ENCODE data around the gene CLCC1. TPM values are rescaled to one million over a fixed set of nuclear protein-coding genes. Genes with fewer than 3 reads are reported as not detected.
"Not testable (repeated sequence)": the region's sequence is repeated elsewhere in the genome, so short reads cannot be mapped to it uniquely, and the experiment has no call there.

The CLCC1 gene
- polyA plus RNA-seq, 1 donor from 2014 or later = 28.7 TPM

GRCh38 chr1:108996622-108997021 is 33.3 kb upstream of the CLCC1 start:
- not testable (repeated sequence) for H3K9me3 ChIP-seq (ENCODE audit: low read length); H3K4me3 ChIP-seq (ENCODE audit: low read length); H3F3A ChIP-seq (ENCODE audit: insufficient read depth, low read length, poor library complexity, severe bottlenecking); H3K9ac ChIP-seq (ENCODE audit: low read length); H3K9me2 ChIP-seq (ENCODE audit: insufficient read depth, low read length); H2AFZ ChIP-seq (ENCODE audit: low read depth, low read length); H3K27me3 ChIP-seq (ENCODE audit: insufficient read depth, low read depth, low read length); H4K20me1 ChIP-seq (ENCODE audit: insufficient read depth); H3K27ac ChIP-seq (ENCODE audit: low read length); H3K79me2 ChIP-seq (replicated peaks; ENCODE audit: insufficient read depth, low read length); H3K4me2 ChIP-seq (ENCODE audit: low read length)
- H3K36me3 ChIP-seq (ENCODE audit: insufficient read depth, low read length) = peaks cover 10% of the 10 kb centered on the region

GRCh38 chr1:108983114-108983513 is 19.8 kb upstream of the CLCC1 start:
- Histone ChIP-seq H3K36me3 (ENCODE audit: insufficient read depth, low read length) (peaks cover 3% of the 10 kb centered on the region), H3K4me3 (ENCODE audit: low read length) (no peak overlapping the region), H3K4me2 (ENCODE audit: low read length) (no peak overlapping the region), H4K20me1 (ENCODE audit: insufficient read depth) (no peaks in the 10 kb centered on the region), H2AFZ (ENCODE audit: low read depth, low read length) (no peak overlapping the region), H3F3A (ENCODE audit: insufficient read depth, low read length, poor library complexity, severe bottlenecking) (no peaks in the 10 kb centered on the region), H3K27ac (ENCODE audit: low read length) (no peak overlapping the region), H3K27me3 (ENCODE audit: insufficient read depth, low read depth, low read length) (no peaks in the 10 kb centered on the region), H3K9ac (ENCODE audit: low read length) (no peak overlapping the region), H3K9me3 (ENCODE audit: low read length) (no peaks in the 10 kb centered on the region), H3K9me2 (ENCODE audit: insufficient read depth, low read length) (no peaks in the 10 kb centered on the region), H3K79me2 (replicated peaks; ENCODE audit: insufficient read depth, low read length) (no peaks in the 10 kb centered on the region)
- no peak for TF ChIP-seq POLR2AphosphoS5 (IDR thresholded peaks at IDR 0.05)
- no peak for TF ChIP-seq RAD21 (conservative IDR thresholded peaks at IDR 0.05)
- TF ChIP-seq CTCF (IDR thresholded peaks at IDR 0.05; ENCODE audit: poor library complexity, severe bottlenecking) = no peak
- TF ChIP-seq SMC3 (conservative IDR thresholded peaks at IDR 0.05; ENCODE audit: poor library complexity) = no peak
- no peak for TF ChIP-seq MXI1 (conservative IDR thresholded peaks at IDR 0.05; ENCODE audit: poor library complexity, severe bottlenecking)
- TF ChIP-seq REST (IDR thresholded peaks at IDR 0.05; ENCODE audit: borderline replicate concordance) = no peak
- no peak for TF ChIP-seq EP300 (conservative IDR thresholded peaks at IDR 0.05; ENCODE audit: poor library complexity, severe bottlenecking)
- TF ChIP-seq TAF1 (IDR thresholded peaks at IDR 0.05; ENCODE audit: low read depth) = no peak
- TF ChIP-seq EZH2 (IDR thresholded peaks at IDR 0.05; ENCODE audit: borderline replicate concordance, insufficient read depth, low read length, poor library complexity, severe bottlenecking) = no peak

- Histone ChIP-seq H3K36me3 (ENCODE audit: insufficient read depth, low read length) (peaks cover 3% of the 10 kb centered on the region), H3K27me3 (ENCODE audit: insufficient read depth, low read depth, low read length) (no peaks in the 10 kb centered on the region), H3K4me2 (ENCODE audit: low read length) (no peak overlapping the region), H3K27ac (ENCODE audit: low read length) (no peak overlapping the region), H2AFZ (ENCODE audit: low read depth, low read length) (no peak overlapping the region), H4K20me1 (ENCODE audit: insufficient read depth) (no peaks in the 10 kb centered on the region), H3K4me3 (ENCODE audit: low read length) (no peak overlapping the region), H3K9me3 (ENCODE audit: low read length) (no peaks in the 10 kb centered on the region), H3F3A (ENCODE audit: insufficient read depth, low read length, poor library complexity, severe bottlenecking) (no peaks in the 10 kb centered on the region), H3K9ac (ENCODE audit: low read length) (no peak overlapping the region), H3K79me2 (replicated peaks; ENCODE audit: insufficient read depth, low read length) (no peaks in the 10 kb centered on the region), H3K9me2 (ENCODE audit: insufficient read depth, low read length) (no peaks in the 10 kb centered on the region)
- TF ChIP-seq CTCF (IDR thresholded peaks at IDR 0.05; ENCODE audit: poor library complexity, severe bottlenecking) (no peak), EP300 (conservative IDR thresholded peaks at IDR 0.05; ENCODE audit: poor library complexity, severe bottlenecking) (no peak), EZH2 (IDR thresholded peaks at IDR 0.05; ENCODE audit: borderline replicate concordance, insufficient read depth, low read length, poor library complexity, severe bottlenecking) (no peak), RAD21 (conservative IDR thresholded peaks at IDR 0.05) (no peak), TAF1 (IDR thresholded peaks at IDR 0.05; ENCODE audit: low read depth) (no peak), REST (IDR thresholded peaks at IDR 0.05; ENCODE audit: borderline replicate concordance) (no peak), SMC3 (conservative IDR thresholded peaks at IDR 0.05; ENCODE audit: poor library complexity) (no peak), MXI1 (conservative IDR thresholded peaks at IDR 0.05; ENCODE audit: poor library complexity, severe bottlenecking) (no peak), POLR2AphosphoS5 (IDR thresholded peaks at IDR 0.05) (no peak)
Observed at GRCh38 chr1:108976658-108977057, 13.4 kb upstream of the CLCC1 start.

Measured in neural cell (in vitro differentiated cells).